GM23248 (cell line): ENCODE measurements around the gene PPL. TPM values are rescaled to one million over a fixed set of nuclear protein-coding genes. Genes with fewer than 3 reads are reported as not detected.
A peak's percentile ranks its signal among the peaks of the same experiment; 100 is the strongest.

Experiments
- DNase-seq: peaks from one replicate; pipeline ENCODE4 v3.0.0-alpha.2; 2015
- H2AFZ ChIP-seq: fragments of 200-600 bp; sonication (generic); 2 replicates; pipeline ENCODE4 v1.6.1; 2016; ENCODE audit warnings: antibody characterized with exemption
- H3F3A ChIP-seq: fragments of 200-600 bp; sonication (generic); 2 replicates; pipeline ENCODE4 v1.6.1; 2016; ENCODE audit warnings: mild to moderate bottlenecking, antibody characterized with exemption, mixed run types; ENCODE audit not compliant: insufficient read depth
- H3K27ac ChIP-seq: fragments of 200-600 bp; sonication (generic); 2 replicates; pipeline ENCODE4 v1.5.1; 2016; ENCODE audit warnings: mild to moderate bottlenecking
- H3K27me3 ChIP-seq: fragments of 200-600 bp; sonication (generic); replicated peaks from 2 replicates; pipeline ENCODE4 v1.6.1; 2016; ENCODE audit warnings: mild to moderate bottlenecking; ENCODE audit not compliant: insufficient read depth
- H3K36me3 ChIP-seq: fragments of 200-600 bp; sonication (generic); 2 replicates; pipeline ENCODE4 v1.6.1; 2016; ENCODE audit warnings: low read depth, mild to moderate bottlenecking
- H3K4me1 ChIP-seq: fragments of 200-600 bp; sonication (generic); 2 replicates; pipeline ENCODE4 v1.6.1; 2016; ENCODE audit warnings: mild to moderate bottlenecking; ENCODE audit not compliant: insufficient read depth
- H3K4me2 ChIP-seq: fragments of 200-600 bp; sonication (generic); one replicate; pipeline ENCODE4 v1.6.1; 2016; ENCODE audit warnings: mild to moderate bottlenecking; ENCODE audit not compliant: unreplicated experiment
- H3K4me3 ChIP-seq: fragments of 200-600 bp; sonication (generic); 2 replicates; pipeline ENCODE4 v1.5.1; 2016; ENCODE audit warnings: mild to moderate bottlenecking
- H3K79me2 ChIP-seq: fragments of 200-600 bp; sonication (generic); 2 replicates; pipeline ENCODE4 v1.6.1; 2016; ENCODE audit warnings: mild to moderate bottlenecking; ENCODE audit not compliant: insufficient read depth
- H3K9ac ChIP-seq: fragments of 200-600 bp; sonication (generic); 2 replicates; pipeline ENCODE4 v1.6.1; 2016; ENCODE audit warnings: mild to moderate bottlenecking
- H3K9me2 ChIP-seq: fragments of 200-600 bp; sonication (generic); 2 replicates; pipeline ENCODE4 v1.6.1; 2016; ENCODE audit warnings: mixed run types, mild to moderate bottlenecking, moderate library complexity; ENCODE audit not compliant: insufficient read depth
- H3K9me3 ChIP-seq: fragments of 200-600 bp; sonication (generic); one replicate; pipeline ENCODE4 v1.6.1; 2017; ENCODE audit warnings: low read depth
- H4K20me1 ChIP-seq: fragments of 200-600 bp; sonication (generic); 2 replicates; pipeline ENCODE4 v1.6.0; 2016; ENCODE audit not compliant: insufficient read depth
- EZH2 ChIP-seq: fragments of 200-600 bp; sonication (generic); IDR thresholded peaks from 2 replicates; pipeline ENCODE4 v1.6.1; 2018; ENCODE audit warnings: antibody characterized with exemption, mild to moderate bottlenecking; ENCODE audit not compliant: insufficient read depth, poor library complexity, severe bottlenecking
- EZH2phosphoT487 ChIP-seq: fragments of 200-600 bp; sonication (generic); IDR thresholded peaks from 2 replicates; pipeline ENCODE4 v1.6.1; 2018; ENCODE audit warnings: antibody characterized with exemption, moderate library complexity, mild to moderate bottlenecking, low read depth; ENCODE audit not compliant: insufficient read depth
- WGBS, 2 experiments: methylation state at CpG; one replicate each; pipeline ENCODE4 v1.1.6; 2015 to 2017; ENCODE audit warnings: low lambda C conversion rate in 2 of 2, low coverage in 1 of 2; ENCODE audit errors: missing lambda C conversion rate in 2 of 2; 5-methylcytosine and 5-hydroxymethylcytosine counted together
- in situ Hi-C: fragments of 300-500 bp; cut with MboI; formaldehyde crosslinking; loops from 2 replicates; pipeline ENCODE4 v1.15.0; 2020
- polyA plus RNA-seq: library from polyadenylated mRNA; unstranded; fragments of >200 nt; fragmentation: Nextera tagmentation; extraction: Ambion mirVana; gene quantifications from 2 replicates; pipeline ENCODE4 v1.2.1, GENCODE V29; 2016
- total RNA-seq: library from RNA; depleted of rRNA; stranded (reverse); fragments of >200 nt; shearing (Covaris generic); gene quantifications from 2 replicates; pipeline ENCODE4 v1.2.3, GENCODE V29; 2014

Gene PPL
- total and polyA plus RNA-seq, 2 experiments from 2014 or later = 1.2 to 1.7 TPM

DNA sequence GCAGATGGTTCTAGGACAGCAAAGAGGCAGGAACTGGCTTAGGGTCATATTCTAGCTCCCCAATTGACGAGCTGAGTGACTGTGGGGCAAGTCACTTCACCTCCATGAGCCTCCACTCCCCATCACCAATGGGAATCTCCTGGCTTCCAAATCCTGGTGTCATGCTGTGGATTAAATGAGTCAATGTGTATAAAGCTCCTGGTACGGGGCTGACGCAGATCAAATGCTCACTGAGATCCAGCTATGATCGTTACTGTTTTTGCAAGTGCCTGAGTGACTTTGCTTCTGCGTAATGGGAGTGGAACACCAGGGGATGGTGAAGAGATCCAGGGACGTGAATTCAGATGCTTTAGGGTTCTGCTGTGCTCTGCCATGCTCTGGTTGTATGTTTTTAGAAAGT is 23.6 kb upstream of the PPL start:
- Histone ChIP-seq H3K4me2 (no peak overlapping the region), H3K9me2 (no peaks in the 10 kb centered on the region), H4K20me1 (no peaks in the 10 kb centered on the region), H3K9ac (no peak overlapping the region), H3K4me3 (no peak overlapping the region), H3K27me3 (no peaks in the 10 kb centered on the region), H3K27ac (no peak overlapping the region), H3K36me3 (no peaks in the 10 kb centered on the region), H3K4me1 (no peaks in the 10 kb centered on the region), H3K9me3 (no peaks in the 10 kb centered on the region), H2AFZ (no peak overlapping the region), H3K79me2 (no peaks in the 10 kb centered on the region), H3F3A (0 out of 2 replicates have a peak, but pooled peaks cover 6% of the 10 kb centered on the region)
- DNase-seq = no peak
- 56 to 61% methylated on average over 6 of the region's 6 CpGs for WGBS, 2 experiments
- TF ChIP-seq EZH2phosphoT487 = no peak
- TF ChIP-seq EZH2 = no peak
- in situ Hi-C loops = no loop called here

DNA sequence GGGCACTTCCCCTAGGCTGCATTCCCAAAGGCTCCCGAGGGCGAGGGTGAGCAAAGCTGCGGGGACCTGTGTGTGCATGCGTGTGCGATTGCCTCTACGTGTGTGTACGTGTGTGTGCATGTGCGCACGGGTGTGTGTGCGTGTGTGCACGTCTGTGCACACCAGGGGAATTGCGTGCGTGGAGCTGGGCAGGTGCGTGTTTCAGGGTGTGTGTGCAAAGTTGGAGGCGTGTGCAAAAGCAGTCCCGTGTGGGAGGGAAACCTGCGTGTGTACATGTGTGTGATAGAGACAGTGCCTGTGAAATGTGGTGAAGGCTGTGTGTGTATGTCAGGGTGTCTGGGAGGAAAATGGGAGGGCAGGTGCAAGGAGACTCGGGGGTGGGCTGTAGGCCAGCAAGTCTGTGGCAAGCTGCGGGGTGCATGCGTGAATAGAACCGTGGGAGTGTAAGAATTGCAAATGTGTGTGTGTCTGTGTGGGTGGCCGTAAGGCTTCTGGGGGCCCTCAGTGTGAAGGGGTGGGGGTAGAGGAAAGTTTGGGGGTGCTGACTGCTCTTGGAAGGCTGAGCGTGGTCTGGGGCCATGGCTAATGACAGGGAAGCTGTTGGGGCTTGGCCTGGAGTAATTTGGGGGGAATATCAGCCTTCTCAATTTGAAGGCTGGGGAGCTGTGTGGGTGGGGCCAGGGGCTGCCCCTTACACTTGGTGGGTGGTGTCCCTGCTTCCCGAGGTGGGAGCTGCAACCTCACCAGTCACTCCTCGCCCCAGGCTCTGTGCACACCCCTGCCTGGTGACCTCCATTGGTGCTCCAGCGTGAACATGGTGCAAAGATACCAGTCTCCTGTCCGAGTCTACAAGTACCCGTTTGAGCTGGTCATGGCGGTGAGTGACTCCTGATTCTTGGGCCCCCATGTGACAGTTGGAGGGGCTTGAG is 21.8 kb upstream of the PPL start:
- no peak for DNase-seq
- H3K9me3 ChIP-seq = no peaks in the 10 kb centered on the region
- H3K27me3 ChIP-seq = no peaks in the 10 kb centered on the region
- H3K9me2 ChIP-seq = no peaks in the 10 kb centered on the region
- no peak overlapping the region for H3K9ac ChIP-seq
- H3K27ac ChIP-seq = no peak overlapping the region
- H3K79me2 ChIP-seq = no peaks in the 10 kb centered on the region
- H4K20me1 ChIP-seq = no peaks in the 10 kb centered on the region
- 37 to 42% methylated on average over 28 to 29 of the region's 29 CpGs for WGBS, 2 experiments
- peak overlapping the region; percentile 64 for H3K4me2 ChIP-seq
- H2AFZ ChIP-seq = no peak overlapping the region
- H3K36me3 ChIP-seq = no peaks in the 10 kb centered on the region
- no peaks in the 10 kb centered on the region for H3K4me1 ChIP-seq
- TF ChIP-seq EZH2phosphoT487 (no peak), EZH2 (no peak)
- 0 out of 2 replicates have a peak, but pooled peaks cover 6% of the 10 kb centered on the region for H3F3A ChIP-seq
- in situ Hi-C loops = no loop called here
- H3K4me3 ChIP-seq = peak overlapping the region; percentile 62

DNA sequence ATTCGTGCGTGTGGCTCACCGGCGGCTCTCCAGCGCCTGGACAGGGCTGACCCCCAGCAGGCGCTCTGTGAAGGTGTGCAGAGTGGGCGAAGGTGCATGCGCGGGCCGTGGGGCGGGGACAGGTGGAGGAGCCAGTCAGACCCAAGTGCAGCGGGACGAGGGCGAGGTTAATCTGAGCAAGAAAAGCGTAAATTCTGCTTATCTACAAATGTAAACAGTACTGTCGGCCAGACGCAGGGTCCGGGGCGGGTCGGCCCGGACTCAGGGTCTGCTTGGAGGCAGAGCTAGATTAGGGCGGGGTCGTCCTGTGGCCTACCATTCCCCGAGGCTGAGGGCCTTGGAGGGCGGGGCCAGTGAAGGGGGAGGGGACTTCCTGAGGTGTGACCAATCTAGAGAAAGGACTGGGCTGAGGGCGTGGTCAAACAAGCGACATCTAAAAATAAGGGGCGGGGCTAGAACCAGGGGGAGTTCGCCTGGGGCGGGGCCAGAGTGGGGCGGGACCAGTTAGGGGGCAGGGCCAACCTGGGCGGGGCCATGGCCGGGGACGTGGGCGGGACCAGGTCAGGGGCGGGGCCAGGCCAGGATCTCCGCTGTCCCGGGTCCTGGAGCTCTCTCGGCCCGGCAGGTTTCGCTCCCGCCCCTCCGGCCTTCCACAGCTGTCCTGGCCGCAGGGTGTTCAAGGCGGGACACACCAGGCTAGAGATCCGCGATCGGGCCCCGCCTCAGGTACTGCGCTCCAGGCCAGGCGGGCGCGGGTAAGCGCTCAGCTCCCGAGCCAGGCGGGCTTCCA is 21.0 kb upstream of the PPL start, which contains the start of gene SEC14L5:
Gene SEC14L5 (plus strand): TSS at position 611 of the 790 bp plus-strand sequence. CDS start 994 bp downstream, outside the sequence.
- Histone ChIP-seq H3F3A (0 out of 2 replicates have a peak, but pooled peaks cover 6% of the 10 kb centered on the region), H3K4me3 (peak within 1 kb of the TSS; percentile 69), H3K9me3 (no peaks in the 10 kb centered on the region), H3K4me1 (no peaks in the 10 kb centered on the region), H3K9me2 (no peaks in the 10 kb centered on the region), H3K36me3 (no peaks in the 10 kb centered on the region), H3K4me2 (peak within 1 kb of the TSS; percentile 77), H3K79me2 (no peaks in the 10 kb centered on the region), H3K27ac (no peak within 1 kb of the TSS), H4K20me1 (no peaks in the 10 kb centered on the region), H3K27me3 (no peaks in the 10 kb centered on the region), H2AFZ (peak within 1 kb of the TSS; percentile 79), H3K9ac (no peak within 1 kb of the TSS)
- DNase-seq = peak; percentile 100
- 2 to 3% methylated on average over 30 to 51 of the region's 56 CpGs for WGBS, 2 experiments
- in situ Hi-C loops = no loop called here
- no peak for TF ChIP-seq EZH2

DNA sequence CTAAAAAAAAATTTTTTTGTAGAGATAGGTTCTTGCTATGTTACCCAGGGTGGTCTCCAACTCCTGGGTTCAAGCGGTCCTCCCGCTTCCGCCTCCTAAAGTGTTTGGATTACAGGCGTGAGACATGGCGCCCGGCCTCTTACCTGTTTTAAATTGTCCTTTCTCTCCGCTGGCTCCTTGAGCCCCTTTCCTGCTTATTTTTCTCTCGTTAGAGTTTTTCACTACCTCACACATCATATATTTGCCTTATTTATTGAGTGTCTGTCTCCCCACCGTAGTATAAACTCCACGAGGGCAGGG is 20.4 kb upstream of the PPL start:
- Histone ChIP-seq H4K20me1 (no peaks in the 10 kb centered on the region), H3K27me3 (no peaks in the 10 kb centered on the region), H3K79me2 (no peaks in the 10 kb centered on the region), H3K27ac (no peak overlapping the region), H3K4me3 (peak overlapping the region; percentile 69), H3F3A (0 out of 2 replicates have a peak, but pooled peaks cover 6% of the 10 kb centered on the region), H3K4me1 (no peaks in the 10 kb centered on the region), H3K9ac (no peak overlapping the region), H2AFZ (peak overlapping the region; percentile 79), H3K9me2 (no peaks in the 10 kb centered on the region), H3K4me2 (peak overlapping the region; percentile 77), H3K36me3 (no peaks in the 10 kb centered on the region), H3K9me3 (no peaks in the 10 kb centered on the region)
- WGBS, 2 experiments = 23 to 28% methylated on average over 10 of the region's 10 CpGs
- DNase-seq = no peak
- TF ChIP-seq EZH2 (no peak), EZH2phosphoT487 (no peak)
- in situ Hi-C loops = no loop called here
